SK-MEL-5 (cell line): ENCODE data around the gene TGFBR3. TPM values are rescaled to one million over a fixed set of nuclear protein-coding genes. Genes with fewer than 3 reads are reported as not detected.

Experiments
- DNase-seq: peaks from one replicate; pipeline ENCODE4 v3.0.0-alpha.2; 2016; ENCODE audit warnings: low read depth, low spot score
- in situ Hi-C: cut with HindIII; loops from 2 replicates; pipeline ENCODE4 v1.10.0; 2016; ENCODE audit warnings: low sequenced_read_pairs, high pct_unique_total_duplicates, low pct_unique_long_range_greater_than_20kb
- total RNA-seq: library from RNA; depleted of rRNA; stranded (reverse); fragments of >200 nt; shearing (Covaris generic); gene quantifications from 2 replicates; pipeline ENCODE4 v1.2.3, GENCODE V29; 2014

Gene TGFBR3
- total RNA-seq, 1 experiment from 2014 or later, result 17.2 TPM

DNA sequence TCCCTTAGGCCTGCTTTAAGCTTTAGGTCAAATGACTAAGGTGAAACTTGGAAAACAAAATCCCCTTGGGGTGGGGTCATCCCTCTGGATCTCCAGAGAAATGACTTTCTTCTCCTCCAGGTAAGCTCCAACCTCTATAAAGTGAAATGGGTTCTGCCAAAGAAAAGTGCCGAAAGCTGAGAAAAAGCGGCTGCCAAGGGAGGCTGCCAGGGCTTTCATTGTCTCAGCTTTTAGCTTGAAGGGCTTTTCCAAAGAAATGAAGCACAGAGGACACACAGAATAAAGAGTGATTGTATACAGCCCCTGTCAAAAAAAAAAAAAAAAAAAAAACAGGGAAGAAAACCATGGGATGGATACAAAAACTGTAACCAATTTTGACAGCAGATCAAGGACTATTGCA lies 126.9 kb downstream of the TGFBR3 start:
- DNase-seq, result peak; percentile 55
- in situ Hi-C loops, result no loop called here

DNA sequence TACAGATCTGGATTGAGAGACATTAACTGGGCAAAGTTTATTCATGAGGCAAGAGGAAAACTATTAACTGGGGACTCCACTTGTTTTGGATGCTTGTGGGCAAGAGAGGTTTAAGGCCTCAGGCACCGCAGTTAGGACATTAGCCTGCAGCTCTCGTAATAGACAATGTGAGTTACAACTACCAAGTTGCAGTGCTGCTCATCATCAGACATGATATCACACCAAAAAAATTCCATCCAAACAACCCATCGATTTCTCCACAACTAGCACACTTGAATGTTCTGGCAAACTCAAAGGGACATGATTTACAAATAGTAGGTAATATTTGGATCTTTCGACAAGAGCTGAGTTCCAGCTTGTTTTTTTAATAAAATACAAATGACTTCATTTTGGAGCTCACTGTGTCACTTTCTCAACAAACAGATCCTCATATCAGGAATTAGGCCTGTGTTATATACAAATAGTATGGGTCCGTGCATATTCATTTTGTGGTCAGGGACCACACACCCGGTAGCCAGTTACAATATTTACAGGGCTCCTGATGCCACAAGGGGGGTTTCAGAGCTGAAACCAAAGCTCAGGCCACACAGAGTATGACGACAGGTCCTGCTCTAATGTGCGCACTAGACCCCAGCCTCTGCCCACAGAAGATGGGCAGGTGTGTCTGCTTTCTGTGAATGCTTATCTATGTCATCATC lies 128.0 kb downstream of the TGFBR3 start:
- in situ Hi-C loops, result no loop called here
- no peak for DNase-seq

DNA sequence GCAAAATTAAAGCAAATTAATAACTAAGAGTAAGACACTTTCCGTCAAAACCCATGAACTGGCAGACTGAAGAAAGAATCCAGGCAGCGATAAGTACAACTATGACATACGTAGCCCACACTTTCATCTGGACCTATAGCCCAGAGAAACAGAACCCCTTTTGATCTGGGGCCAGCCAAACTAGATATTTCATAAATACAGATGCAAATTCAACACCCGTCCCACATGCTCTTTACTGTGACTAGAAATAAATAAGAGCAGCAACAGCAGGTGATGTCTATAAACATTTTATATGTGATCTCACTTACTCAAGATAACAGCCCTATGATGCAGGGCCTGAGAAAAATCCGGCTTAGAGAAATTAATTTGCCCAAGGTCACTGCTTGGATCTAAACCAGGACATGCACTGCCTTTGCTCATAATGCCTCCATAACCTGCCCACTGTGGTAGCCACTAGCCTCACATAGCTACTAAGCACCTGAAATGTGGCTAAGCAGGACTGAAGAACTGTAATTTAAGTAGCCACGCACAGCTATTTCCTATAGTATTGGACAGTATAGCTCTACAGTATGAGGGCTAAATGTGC lies 130.2 kb downstream of the TGFBR3 start:
- in situ Hi-C loops, result no loop called here
- DNase-seq, result no peak

DNA sequence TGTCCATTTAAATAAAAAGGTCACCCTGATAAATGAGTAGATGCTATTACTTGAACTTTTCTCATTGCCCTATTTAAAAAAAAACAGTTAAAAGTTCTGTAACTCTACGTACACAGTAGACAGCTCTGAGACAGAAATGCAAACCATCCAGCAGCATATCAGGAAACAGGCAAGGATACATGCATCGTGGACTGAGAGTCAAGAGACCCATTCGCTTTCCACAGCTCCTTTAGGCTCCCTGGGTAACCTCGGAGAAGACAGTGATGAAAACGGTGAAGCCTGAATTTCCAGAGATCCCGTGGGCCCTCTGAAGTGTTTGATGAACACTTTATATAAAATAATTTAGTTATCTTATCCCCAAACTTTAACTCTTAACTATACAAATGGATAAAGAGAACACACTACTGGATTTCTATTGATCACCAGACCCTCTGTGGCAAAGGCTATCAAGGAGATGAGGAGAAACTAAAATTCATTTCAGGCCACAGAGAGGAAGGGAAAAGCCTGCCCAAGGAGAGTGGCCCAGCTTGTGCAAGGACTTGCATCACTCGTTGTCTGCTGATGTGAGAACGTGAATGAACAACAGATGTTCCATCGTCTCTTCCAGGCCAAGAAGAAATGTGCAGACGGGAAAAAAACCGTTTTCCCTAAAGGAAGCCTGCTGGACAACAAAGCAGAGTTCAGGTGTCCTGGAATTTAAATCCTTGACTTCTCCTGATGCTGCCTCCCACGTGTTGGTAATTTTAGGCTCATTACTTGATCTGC lies 131.0 kb downstream of the TGFBR3 start:
- no peak for DNase-seq
- in situ Hi-C loops, result no loop called here

DNA sequence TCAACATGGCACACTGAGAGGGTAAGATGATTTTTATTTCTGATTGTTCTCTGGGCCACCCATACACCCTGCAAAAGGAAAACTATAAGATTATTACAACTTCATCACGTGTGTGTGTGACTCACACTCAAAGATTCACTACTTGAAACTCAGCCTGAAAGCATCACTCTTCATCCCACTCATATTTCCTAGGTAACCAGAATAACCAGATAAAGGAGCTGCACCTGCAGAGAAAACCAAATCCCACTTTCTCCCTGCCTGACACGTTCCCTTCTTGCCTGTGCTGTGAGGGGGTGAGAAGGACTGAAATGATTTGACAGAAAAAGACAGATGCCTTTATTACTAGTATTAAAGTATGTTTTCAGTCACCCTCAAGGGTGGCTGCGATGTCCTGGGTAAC lies 131.6 kb downstream of the TGFBR3 start:
- in situ Hi-C loops, result no loop called here
- no peak for DNase-seq

DNA sequence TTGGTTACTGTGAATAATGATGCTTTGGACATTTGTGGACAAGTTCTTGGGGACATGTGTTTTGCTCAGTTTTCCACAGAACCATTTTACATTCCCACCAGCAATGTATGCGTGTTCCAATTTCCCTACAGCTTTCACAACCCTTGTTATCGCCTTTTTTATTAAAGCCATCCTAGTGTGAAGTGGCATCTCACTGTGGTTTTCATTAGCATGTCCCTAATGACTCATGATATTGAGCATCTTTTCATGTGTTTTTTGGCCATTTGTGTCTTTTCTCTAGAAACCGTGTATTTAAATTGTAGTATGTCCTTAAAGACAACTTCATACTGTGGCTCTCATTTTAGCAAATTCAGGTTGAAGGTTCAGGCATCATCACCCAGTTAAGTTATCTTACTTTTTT lies 132.1 kb downstream of the TGFBR3 start:
- in situ Hi-C loops, result no loop called here
- no peak for DNase-seq

DNA sequence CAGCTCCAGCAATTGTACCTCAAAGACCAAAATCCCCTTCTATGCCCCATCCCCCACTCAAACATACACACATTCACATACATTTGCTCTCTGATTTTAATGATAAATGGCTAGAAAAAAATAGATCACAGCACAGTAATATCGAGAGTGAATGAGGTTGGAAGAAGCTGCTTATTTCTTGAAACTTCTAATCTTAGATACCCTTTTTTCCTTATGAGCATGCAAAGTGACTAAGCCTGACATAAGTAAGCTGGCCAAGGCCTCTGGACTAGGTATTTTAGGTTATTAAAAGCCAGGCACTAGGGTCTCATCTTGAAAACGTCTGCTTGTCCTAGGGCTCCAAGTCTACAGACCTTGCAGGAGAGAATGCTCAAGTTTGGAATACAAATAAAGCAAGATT lies 133.6 kb downstream of the TGFBR3 start:
- in situ Hi-C loops, result no loop called here
- no peak for DNase-seq

DNA sequence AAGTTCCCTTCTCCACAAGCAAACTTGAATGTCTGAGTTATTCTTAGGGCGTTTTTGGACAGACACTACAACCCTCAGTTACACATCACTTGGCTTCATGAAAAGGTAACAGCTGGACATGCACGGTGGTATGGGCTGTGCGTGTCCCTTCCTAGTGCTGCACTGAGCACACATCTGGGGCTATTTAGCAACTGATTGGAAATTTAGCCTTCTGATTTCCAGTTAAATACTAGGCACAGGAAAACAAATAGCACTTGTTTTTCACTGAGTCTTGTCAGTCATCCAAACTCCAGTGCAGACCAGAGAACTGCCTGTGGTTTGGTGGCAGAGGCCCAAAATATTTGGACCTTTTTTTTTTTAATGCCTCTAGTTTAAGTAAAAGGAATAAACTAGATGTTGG lies 134.7 kb downstream of the TGFBR3 start:
- in situ Hi-C loops, result no loop called here
- peak; percentile 44 for DNase-seq

DNA sequence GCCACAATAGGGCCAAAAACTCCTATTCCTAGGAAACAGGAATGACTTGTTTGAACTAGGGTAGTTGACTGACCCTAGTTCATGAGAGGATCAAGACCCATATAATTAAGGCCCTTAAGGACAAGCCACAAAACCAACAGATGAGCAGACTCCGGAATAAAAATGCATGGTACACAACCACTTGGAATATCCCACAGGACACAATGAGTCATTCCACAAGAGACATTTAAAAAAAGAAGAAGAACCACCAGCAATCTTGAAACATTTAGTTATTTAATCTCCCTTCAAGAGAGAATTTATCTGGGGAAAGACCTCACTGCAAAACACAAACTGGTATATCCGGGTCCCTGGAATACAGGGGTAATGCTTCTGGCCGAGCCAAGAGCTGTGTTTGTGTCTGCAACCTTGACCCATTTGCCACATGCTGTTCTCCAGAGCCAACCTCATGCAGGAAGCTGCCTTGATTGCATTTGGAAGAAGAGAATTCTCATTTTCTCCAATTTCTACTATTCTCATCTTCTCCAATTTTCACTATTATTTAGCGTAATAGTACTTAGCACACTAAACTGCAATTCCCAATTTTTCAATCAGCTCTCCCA lies 135.5 kb downstream of the TGFBR3 start:
- no peak for DNase-seq
- in situ Hi-C loops, result no loop called here

DNA sequence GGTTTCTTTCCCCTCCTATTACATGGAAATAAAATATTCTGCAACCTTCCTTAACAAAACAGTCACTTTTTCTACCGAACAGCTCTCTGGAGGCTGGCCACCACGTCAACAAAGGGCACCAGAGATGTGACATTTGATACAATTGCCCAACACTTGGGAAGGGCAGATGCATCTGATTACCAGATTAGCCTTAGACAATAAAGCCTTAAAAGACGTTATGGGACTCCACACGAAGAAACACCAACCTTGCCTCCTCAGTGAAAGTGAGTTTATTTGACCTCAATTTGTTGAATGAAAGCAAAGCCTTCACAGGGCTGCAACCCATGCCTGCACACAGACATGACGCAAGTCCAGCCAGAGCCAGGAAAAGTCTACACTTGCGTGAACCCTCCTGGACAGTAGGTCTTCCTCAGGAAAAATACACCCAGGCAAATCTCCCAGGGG lies 136.1 kb downstream of the TGFBR3 start:
- no peak for DNase-seq
- in situ Hi-C loops, result no loop called here

DNA sequence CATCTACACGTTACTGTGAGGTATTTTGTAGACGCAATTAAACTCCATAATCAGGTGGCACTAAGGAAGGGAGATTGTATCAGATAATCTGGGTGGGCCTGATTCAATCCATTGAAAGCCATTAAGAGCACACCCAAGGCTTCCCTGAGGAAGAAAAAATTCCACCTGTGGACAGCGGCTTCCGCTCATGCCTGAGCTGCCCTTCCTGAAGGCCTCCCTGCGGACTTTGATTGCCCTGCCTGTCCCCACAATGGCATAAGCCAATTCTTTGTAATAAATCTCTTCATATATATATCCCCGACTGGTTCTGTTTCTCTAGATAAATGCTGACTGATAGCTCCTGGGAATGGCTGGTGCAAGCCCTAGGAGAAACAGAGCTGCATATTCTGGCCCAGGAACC lies 138.3 kb downstream of the TGFBR3 start:
- in situ Hi-C loops, result no loop called here
- no peak for DNase-seq

DNA sequence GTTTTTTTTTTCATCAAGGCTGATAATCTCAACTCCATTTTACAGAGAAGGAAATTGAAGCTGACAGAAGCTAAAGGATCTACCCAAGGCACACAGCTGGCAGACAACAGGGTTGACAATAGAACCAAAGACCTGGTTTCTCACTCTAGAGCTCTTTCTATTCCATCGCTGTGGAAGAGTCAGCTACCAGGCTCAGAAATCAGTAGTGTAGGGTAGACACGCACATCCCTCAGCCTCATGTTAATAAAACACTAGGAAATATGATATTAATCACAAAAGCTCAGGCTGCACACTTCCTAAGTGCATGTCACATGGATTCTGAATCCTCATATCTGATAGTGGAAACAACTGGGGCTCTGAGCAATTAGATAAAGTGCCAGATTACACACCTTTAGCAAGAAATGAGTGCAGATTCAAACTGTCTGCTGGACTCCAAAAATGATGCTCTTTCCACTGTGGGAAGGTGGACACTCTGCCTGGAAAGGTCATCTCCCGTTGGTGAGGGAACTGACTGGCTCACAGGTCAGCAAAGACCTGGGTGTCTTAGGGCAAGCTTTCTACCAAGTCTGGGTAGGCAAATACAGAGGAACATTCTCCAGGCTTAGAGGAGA lies 139.1 kb downstream of the TGFBR3 start:
- no peak for DNase-seq
- in situ Hi-C loops, result no loop called here

DNA sequence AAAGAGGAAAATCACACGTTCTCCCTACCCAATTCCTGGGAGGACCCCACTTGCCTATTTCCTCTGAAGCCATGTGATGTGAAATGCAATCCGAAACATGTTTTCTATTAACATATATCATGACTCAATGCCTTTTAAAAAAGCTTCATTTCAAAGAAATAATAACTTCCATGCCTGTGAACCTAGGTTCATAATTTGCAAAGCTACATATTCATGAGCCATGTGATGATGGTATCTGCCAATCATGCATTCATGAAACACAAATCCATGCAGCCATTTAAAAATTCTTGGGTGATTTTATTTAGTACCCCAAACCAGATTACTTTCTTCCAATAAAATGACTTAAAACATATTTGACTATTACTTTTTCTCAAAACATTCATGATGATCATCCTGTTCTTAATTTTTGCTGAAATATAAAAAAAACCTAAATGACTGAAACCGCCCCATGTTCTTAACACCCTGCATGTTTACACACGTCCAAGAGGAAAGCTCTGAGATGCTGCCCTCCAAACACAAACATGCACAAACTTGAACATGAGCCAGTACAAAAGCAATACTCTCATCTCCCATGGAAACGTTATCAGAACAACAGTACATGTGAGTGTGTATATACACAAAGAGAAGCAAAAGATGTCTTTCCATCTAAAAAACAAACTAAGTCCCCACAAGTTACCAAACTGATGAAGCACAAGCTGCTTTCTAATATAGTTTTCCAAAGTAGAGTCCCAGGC lies 140.1 kb downstream of the TGFBR3 start:
- in situ Hi-C loops, result no loop called here
- DNase-seq, result no peak

DNA sequence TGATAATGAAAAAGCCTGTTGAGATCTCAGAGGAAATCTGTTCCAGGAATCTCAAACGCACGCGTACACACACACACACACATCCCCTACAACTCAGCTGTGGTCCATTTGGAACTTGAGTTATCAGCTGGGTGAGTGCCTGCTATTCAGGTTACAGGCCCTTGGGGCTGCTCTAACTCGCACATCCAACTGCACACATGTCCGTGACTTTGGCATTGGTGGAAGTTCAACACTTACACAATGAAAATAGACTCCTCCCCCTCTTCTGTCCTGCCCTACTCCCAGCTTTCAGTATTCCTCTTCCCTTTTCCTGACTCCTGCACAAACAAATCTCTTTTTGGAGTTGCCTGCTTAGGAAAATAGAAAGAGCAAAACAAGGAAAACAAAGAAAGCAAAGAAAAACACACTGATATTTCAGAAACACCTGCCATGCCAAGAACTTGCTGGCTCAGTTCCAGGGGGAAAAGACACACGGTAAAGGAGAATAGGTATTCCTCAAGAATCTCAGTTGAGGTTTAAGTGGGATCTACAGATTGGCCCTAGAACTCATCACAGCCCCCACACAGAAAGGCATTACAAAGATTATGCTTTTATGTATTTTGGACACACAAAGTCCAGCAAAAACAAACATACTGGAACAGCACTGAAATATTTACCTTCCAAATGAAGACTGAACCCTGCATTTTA lies 140.9 kb downstream of the TGFBR3 start:
- no peak for DNase-seq
- in situ Hi-C loops, result no loop called here

DNA sequence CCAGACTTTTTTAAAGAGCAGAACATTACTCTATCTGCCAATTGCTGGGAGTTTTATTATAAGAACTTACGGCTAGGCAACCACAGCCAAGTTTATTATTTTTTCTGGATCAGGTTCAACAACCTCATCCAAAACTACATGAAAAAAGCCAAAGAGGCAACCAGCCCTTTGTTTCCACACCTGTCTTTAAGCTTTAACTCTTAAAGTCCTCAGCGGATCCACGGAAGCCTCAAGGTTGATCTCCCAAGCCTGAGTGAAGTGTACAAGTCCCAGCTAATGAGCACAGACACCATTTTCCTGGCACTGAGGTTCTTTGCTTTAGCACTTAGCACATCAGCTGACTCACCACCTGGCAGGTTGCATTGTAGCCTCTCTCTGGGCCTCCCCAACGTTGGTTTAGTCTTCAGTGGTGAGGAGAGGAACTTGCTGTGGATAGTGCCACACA lies 143.1 kb downstream of the TGFBR3 start:
- no peak for DNase-seq
- in situ Hi-C loops, result no loop called here

DNA sequence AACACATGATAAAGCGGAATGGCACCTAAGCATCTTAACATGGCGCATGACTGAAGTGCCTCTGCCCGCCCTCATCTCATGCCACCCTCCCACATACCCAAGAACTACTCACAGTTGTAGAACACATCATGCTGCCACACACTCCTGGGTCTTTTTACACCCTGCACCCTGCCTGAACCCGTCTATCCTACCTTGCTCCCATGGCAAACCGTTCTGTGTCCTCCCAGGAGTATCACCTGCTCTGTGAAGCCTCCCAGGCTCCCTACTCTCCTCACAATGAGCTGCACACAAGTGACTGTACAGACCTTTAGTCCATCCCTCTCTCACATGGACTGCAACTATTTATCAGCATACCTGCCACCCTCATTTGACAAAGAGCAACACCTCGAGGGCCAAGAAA lies 144.0 kb downstream of the TGFBR3 start:
- in situ Hi-C loops, result no loop called here

DNA sequence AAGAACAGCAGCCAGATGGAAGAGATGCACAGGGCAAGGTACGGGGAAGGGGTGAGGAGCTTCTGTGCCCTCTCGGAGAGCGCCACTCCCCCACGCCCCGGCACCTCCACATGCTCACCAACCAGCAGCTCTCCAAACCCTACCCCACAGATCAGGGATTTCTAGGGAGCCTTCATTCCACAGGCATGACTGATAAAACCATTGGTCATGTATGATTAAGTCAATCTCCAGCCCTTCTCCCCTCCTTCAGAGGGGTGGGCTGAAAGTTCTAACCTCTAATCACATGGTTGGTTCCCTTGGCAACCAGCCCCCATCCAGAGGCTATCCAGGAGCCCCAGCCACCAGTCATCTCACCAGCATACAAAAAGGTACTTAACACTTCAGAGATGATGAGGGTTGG lies 144.7 kb downstream of the TGFBR3 start:
- in situ Hi-C loops, result no loop called here
- DNase-seq, result no peak

More for the DNA sequence above, 144.0 kb downstream of the TGFBR3 start:
- DNase-seq, result no peak
